IPS-15b (cell line): ENCODE data around the gene NEK1.
"Not testable (repeated sequence)": the region's sequence is repeated elsewhere in the genome, so short reads cannot be mapped to it uniquely, and the experiment has no call there.

Experiments
- H3K27me3 ChIP-seq: one replicate; pipeline ENCODE4 v1.6.1; 2013; ENCODE audit warnings: low read length; ENCODE audit not compliant: control insufficient read depth, insufficient read depth
- H3K36me3 ChIP-seq: one replicate; pipeline ENCODE4 v1.6.1; 2013; ENCODE audit warnings: low read length; ENCODE audit not compliant: control insufficient read depth, insufficient read depth
- H3K4me1 ChIP-seq: one replicate; pipeline ENCODE4 v1.6.1; 2013; ENCODE audit warnings: mild to moderate bottlenecking, low read length; ENCODE audit not compliant: control insufficient read depth, insufficient read depth
- H3K4me3 ChIP-seq: one replicate; pipeline ENCODE4 v1.5.1; 2013; ENCODE audit warnings: low read depth, low read length
- H3K9ac ChIP-seq: one replicate; pipeline ENCODE4 v1.6.1; 2013; ENCODE audit warnings: low read depth, mild to moderate bottlenecking, low read length
- H3K9me3 ChIP-seq: one replicate; pipeline ENCODE4 v1.6.1; 2013; ENCODE audit warnings: mild to moderate bottlenecking, low read length; ENCODE audit not compliant: control insufficient read depth, insufficient read depth

The NEK1 gene

GRCh38 chr4:169437299-169438047 is 174.9 kb downstream of the NEK1 start:
- no peaks in the 10 kb centered on the region for H3K36me3 ChIP-seq
- no peaks in the 10 kb centered on the region for H3K4me1 ChIP-seq
- H3K9me3 ChIP-seq: no peaks in the 10 kb centered on the region
- no peak overlapping the region for H3K9ac ChIP-seq
- no peaks in the 10 kb centered on the region for H3K27me3 ChIP-seq
- no peak overlapping the region for H3K4me3 ChIP-seq

- no peaks in the 10 kb centered on the region for H3K4me1 ChIP-seq
- no peak overlapping the region for H3K4me3 ChIP-seq
- H3K27me3 ChIP-seq: no peaks in the 10 kb centered on the region
- no peak overlapping the region for H3K9ac ChIP-seq
- no peaks in the 10 kb centered on the region for H3K9me3 ChIP-seq
- H3K36me3 ChIP-seq: no peaks in the 10 kb centered on the region
These were observed 175.6 kb downstream of the NEK1 start for GRCh38 chr4:169436734-169437133.

GRCh38 chr4:169428376-169428775 is 184.0 kb downstream of the NEK1 start:
- no peak overlapping the region for H3K9ac ChIP-seq
- H3K4me3 ChIP-seq: no peak overlapping the region
- H3K9me3 ChIP-seq: no peaks in the 10 kb centered on the region
- H3K36me3 ChIP-seq: no peaks in the 10 kb centered on the region
- no peaks in the 10 kb centered on the region for H3K4me1 ChIP-seq
- H3K27me3 ChIP-seq: no peaks in the 10 kb centered on the region

- not testable (repeated sequence) for H3K9ac ChIP-seq, H3K4me1 ChIP-seq, H3K9me3 ChIP-seq, H3K4me3 ChIP-seq, H3K36me3 ChIP-seq, H3K27me3 ChIP-seq
These were observed 184.7 kb downstream of the NEK1 start for GRCh38 chr4:169427727-169428126.

GRCh38 chr4:169420291-169420690 is 192.1 kb downstream of the NEK1 start:
- Histone ChIP-seq H3K27me3 (no peaks in the 10 kb centered on the region), H3K9me3 (no peaks in the 10 kb centered on the region), H3K4me1 (no peaks in the 10 kb centered on the region), H3K36me3 (no peaks in the 10 kb centered on the region), H3K4me3 (no peak overlapping the region), H3K9ac (no peak overlapping the region)

- no peak overlapping the region for H3K4me3 ChIP-seq
- no peaks in the 10 kb centered on the region for H3K4me1 ChIP-seq
- H3K9ac ChIP-seq: no peak overlapping the region
- H3K36me3 ChIP-seq: no peaks in the 10 kb centered on the region
- no peaks in the 10 kb centered on the region for H3K9me3 ChIP-seq
- no peaks in the 10 kb centered on the region for H3K27me3 ChIP-seq
These were observed 193.5 kb downstream of the NEK1 start for GRCh38 chr4:169418846-169419245.

GRCh38 chr4:169417629-169418282 is 194.6 kb downstream of the NEK1 start:
- Histone ChIP-seq H3K9me3 (no peaks in the 10 kb centered on the region), H3K4me3 (no peak overlapping the region), H3K4me1 (no peaks in the 10 kb centered on the region), H3K27me3 (no peaks in the 10 kb centered on the region), H3K9ac (no peak overlapping the region), H3K36me3 (no peaks in the 10 kb centered on the region)

GRCh38 chr4:169416997-169417396 is 195.4 kb downstream of the NEK1 start:
- Histone ChIP-seq H3K36me3 (no peaks in the 10 kb centered on the region), H3K4me1 (no peaks in the 10 kb centered on the region), H3K27me3 (no peaks in the 10 kb centered on the region), H3K9ac (no peak overlapping the region), H3K9me3 (no peaks in the 10 kb centered on the region), H3K4me3 (no peak overlapping the region)

- H3K27me3 ChIP-seq: no peaks in the 10 kb centered on the region
- H3K9ac ChIP-seq: no peak overlapping the region
- no peaks in the 10 kb centered on the region for H3K9me3 ChIP-seq
- no peaks in the 10 kb centered on the region for H3K4me1 ChIP-seq
- no peak overlapping the region for H3K4me3 ChIP-seq
- no peaks in the 10 kb centered on the region for H3K36me3 ChIP-seq
These were observed 195.9 kb downstream of the NEK1 start for GRCh38 chr4:169416461-169416860.

GRCh38 chr4:169414913-169415312 is 197.5 kb downstream of the NEK1 start:
- H3K9me3 ChIP-seq: no peaks in the 10 kb centered on the region
- no peak overlapping the region for H3K9ac ChIP-seq
- no peaks in the 10 kb centered on the region for H3K36me3 ChIP-seq
- H3K27me3 ChIP-seq: no peaks in the 10 kb centered on the region
- no peaks in the 10 kb centered on the region for H3K4me1 ChIP-seq
- no peak overlapping the region for H3K4me3 ChIP-seq

GRCh38 chr4:169412046-169412445 is 200.3 kb downstream of the NEK1 start:
- no peaks in the 10 kb centered on the region for H3K36me3 ChIP-seq
- no peaks in the 10 kb centered on the region for H3K27me3 ChIP-seq
- H3K9ac ChIP-seq: no peak overlapping the region
- H3K4me3 ChIP-seq: no peak overlapping the region
- no peaks in the 10 kb centered on the region for H3K4me1 ChIP-seq
- H3K9me3 ChIP-seq: no peaks in the 10 kb centered on the region
